B cell (primary cell): ENCODE results near the gene PHLPP1. TPM values are rescaled to one million over a fixed set of nuclear protein-coding genes. Genes with fewer than 3 reads are reported as not detected.

ENCODE experiments used
- ATAC-seq: fragments of 200-7000 bp; cut with Tn5 transposase; one replicate; pipeline ENCODE4 v1.10.0; 2021; ENCODE audit warnings: low read depth, mild to moderate bottlenecking, moderate number of reproducible peaks, moderate library complexity
- CTCF ChIA-PET: fragments of 350-600 bp; sonication (Branson Sonifier 250); formaldehyde crosslinking; loops from one replicate; lab custom pipeline; 2021; ENCODE audit warnings: antibody characterized with exemption, inconsistent platforms; lab: Charles Lee
- POLR2A ChIA-PET: fragments of 350-600 bp; sonication (Branson Sonifier 250); formaldehyde crosslinking; loops from one replicate; lab custom pipeline; 2021; ENCODE audit warnings: antibody characterized with exemption; lab: Charles Lee
- DNase-seq: peaks from one replicate; pipeline ENCODE4 v3.0.0; 2013
- H2AFZ ChIP-seq: 2 replicates; pipeline ENCODE4 v1.6.1; 2012; ENCODE audit warnings: mild to moderate bottlenecking, low read depth, low read length; ENCODE audit not compliant: insufficient read depth, poor library complexity, severe bottlenecking
- H3K27ac ChIP-seq, 2 donors: 1 replicate in 1 of 2; 2 replicates in 1 of 2; pipeline ENCODE4 v1.5.1; 2012 to 2013; ENCODE audit warnings: low read length in 2 of 2, mild to moderate bottlenecking in 2 of 2, moderate library complexity in 1 of 2
- H3K27me3 ChIP-seq, 4 experiments: fragments of 200-600 bp in 1 of 4; sonication (generic) in 1 of 4; replicated peaks in 1 of 4; 1 replicate in 2 of 4; 2 replicates in 2 of 4; pipeline versions ENCODE4 v1.6.1 to v1.7.0; 2013 to 2016; ENCODE audit warnings: low read length in 3 of 4, mild to moderate bottlenecking in 2 of 4, mixed read lengths in 1 of 4, moderate library complexity in 1 of 4; ENCODE audit not compliant: insufficient read depth in 4 of 4, control insufficient read depth in 3 of 4; ENCODE audit errors: control extremely low read depth in 1 of 4
- H3K36me3 ChIP-seq, 2 experiments: replicated peaks in 1 of 2; 1 replicate in 1 of 2; 2 replicates in 1 of 2; pipeline versions ENCODE4 v1.6.1 to v1.7.1; 2013; ENCODE audit warnings: low read length in 1 of 2; ENCODE audit not compliant: insufficient read depth in 2 of 2, control insufficient read depth in 1 of 2; ENCODE audit errors: control extremely low read depth in 1 of 2, extremely low read depth in 1 of 2
- H3K4me1 ChIP-seq, 2 donors: fragments of 200-600 bp in 1 of 2; sonication (generic) in 1 of 2; 1 replicate in 1 of 2; 2 replicates in 1 of 2; pipeline versions ENCODE4 v1.5.1 to v1.6.1; 2013 to 2017; ENCODE audit warnings: low read length in 2 of 2; ENCODE audit not compliant: control insufficient read depth in 2 of 2, insufficient read depth in 2 of 2
- H3K4me2 ChIP-seq: replicated peaks from 2 replicates; pipeline ENCODE3; 2012; ENCODE audit warnings: mild to moderate bottlenecking, low read depth, low read length; ENCODE audit not compliant: poor library complexity, severe bottlenecking
- H3K4me3 ChIP-seq, 5 experiments: fragments of 200-600 bp in 1 of 5; sonication (generic) in 1 of 5; 1 replicate in 3 of 5; 2 replicates in 2 of 5; pipeline versions ENCODE4 v1.5.1 to v1.7.0; 2011 to 2016; ENCODE audit warnings: low read length in 4 of 5, mild to moderate bottlenecking in 4 of 5, low read depth in 2 of 5, control low read depth in 1 of 5, moderate library complexity in 1 of 5; ENCODE audit not compliant: insufficient read depth in 1 of 5; ENCODE audit errors: control extremely low read depth in 1 of 5, extremely low read depth in 1 of 5
- H3K79me2 ChIP-seq: fragments of 200-600 bp; sonication (generic); one replicate; pipeline ENCODE4 v1.6.0; 2016; ENCODE audit warnings: low read length; ENCODE audit not compliant: control insufficient read depth, insufficient read depth
- H3K9ac ChIP-seq: fragments of 200-600 bp; sonication (generic); 2 replicates; pipeline ENCODE4 v1.6.1; 2017; ENCODE audit warnings: mild to moderate bottlenecking, low read length, moderate library complexity
- H3K9me3 ChIP-seq, 3 donors: one replicate each; pipeline versions ENCODE4 v1.6.1 to v1.7.1; 2013; ENCODE audit warnings: low read length in 2 of 3; ENCODE audit not compliant: control insufficient read depth in 2 of 3, insufficient read depth in 1 of 3; ENCODE audit errors: control extremely low read depth in 1 of 3
- H4K20me1 ChIP-seq: 2 replicates; pipeline ENCODE4 v1.6.0; 2012; ENCODE audit warnings: mild to moderate bottlenecking, low read length; ENCODE audit not compliant: insufficient read depth, control insufficient read depth, poor library complexity, severe bottlenecking
- H3K27ac Mint-ChIP-seq: one replicate; pipeline ENCODE4 v1.8.0; 2021; ENCODE audit warnings: mixed read lengths
- H3K27me3 Mint-ChIP-seq: one replicate; pipeline ENCODE4 v1.8.0; 2021; ENCODE audit warnings: mixed read lengths
- H3K4me1 Mint-ChIP-seq: one replicate; pipeline ENCODE4 v1.8.0; 2021; ENCODE audit warnings: mixed read lengths
- H3K4me3 Mint-ChIP-seq: one replicate; pipeline ENCODE4 v1.8.0; 2021; ENCODE audit warnings: mixed read lengths
- H3K9me3 Mint-ChIP-seq: one replicate; pipeline ENCODE4 v1.8.0; 2022; ENCODE audit warnings: mixed read lengths; ENCODE audit not compliant: insufficient read depth
- EZH2 ChIP-seq: IDR thresholded peaks from 2 replicates; pipeline ENCODE4 v1.6.1; 2012; ENCODE audit warnings: borderline replicate concordance, low read depth, mild to moderate bottlenecking, moderate library complexity, low read length; ENCODE audit not compliant: insufficient read depth, poor library complexity, severe bottlenecking
- WGBS: methylation state at CpG from one replicate; pipeline ENCODE4 v1.1.5; 2013; ENCODE audit warnings: missing lambda C conversion rate; ENCODE audit not compliant: insufficient coverage; 5-methylcytosine and 5-hydroxymethylcytosine counted together
- intact Hi-C: fragments of 100-400 bp; cut with micrococcal nuclease; formaldehyde crosslinking; loops from one replicate; pipeline ENCODE4 v1.10.0; 2022
- polyA plus RNA-seq: library from polyadenylated mRNA; depleted of rRNA; stranded (reverse); fragments of >200 nt; gene quantifications from 2 replicates; pipeline ENCODE4 v1.2.3, GENCODE V29; 2012
- total RNA-seq, 2 donors: library from RNA; stranded (reverse); fragments of 120-200 nt in 1 of 2; gene quantifications; 1 replicate in 1 of 2; 2 replicates in 1 of 2; pipeline versions ENCODE4 v1.2.3 to v1.2.4, GENCODE V29; 2013 to 2022
- TF ChIP-seq, protein P1 (sequence below): fragments of 200-600 bp; IDR thresholded peaks from one replicate; pipeline ENCODE4 v1.8.0; 2022; ENCODE audit warnings: antibody characterized with exemption, mild to moderate bottlenecking

PHLPP1 gene
- total and polyA plus RNA-seq, 2 donors (not counting 1 experiment from before 2014, with no cell fraction given), result 3.0 to 20.7 TPM

DNA sequence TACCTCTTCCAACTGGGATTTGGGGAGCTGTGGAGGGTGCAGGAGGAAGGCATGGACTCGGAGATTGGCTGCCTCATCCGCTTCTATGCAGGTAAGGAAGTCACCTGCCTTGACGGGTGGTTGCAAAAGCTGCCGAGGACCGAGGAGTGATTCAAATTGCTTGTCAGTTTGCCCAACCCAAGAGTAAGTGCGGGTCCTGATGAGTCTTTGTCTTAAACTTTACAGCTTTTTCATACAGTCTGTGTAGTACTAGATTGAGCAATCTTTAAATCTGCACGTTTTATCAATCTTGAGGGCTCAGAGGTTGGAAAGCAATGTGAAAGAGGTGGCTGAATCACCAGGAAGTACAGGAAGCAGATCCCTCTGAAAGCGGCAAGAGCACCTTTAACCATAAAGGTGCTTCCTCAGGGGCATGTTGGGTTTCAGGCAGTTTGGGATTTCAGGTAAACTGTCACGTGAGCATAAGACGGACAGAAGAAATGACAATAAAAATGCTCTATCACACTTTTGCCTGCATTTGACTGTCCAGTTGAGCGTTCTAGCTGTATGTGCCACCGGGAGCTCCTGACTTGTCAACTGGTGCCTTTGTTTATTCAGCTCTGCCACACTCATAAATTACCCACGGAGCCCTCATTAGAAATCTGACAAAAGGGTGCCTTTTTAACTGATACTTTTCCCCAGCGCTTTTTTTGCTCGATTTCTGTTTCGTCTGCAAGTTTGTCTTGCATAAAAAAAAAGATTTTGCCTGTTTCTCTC, 2.0 kb downstream of the PHLPP1 start:
- Mint-ChIP-seq H3K27me3 (no peaks in the 10 kb centered on the region), H3K9me3 (no peaks in the 10 kb centered on the region), H3K4me3 (peak overlapping the region; percentile 93), H3K4me1 (peaks cover 46% of the 10 kb centered on the region), H3K27ac (peak overlapping the region; percentile 94)
- peak; percentile 59 for DNase-seq
- Histone ChIP-seq H3K27me3 (no peaks in the 10 kb centered on the region), H3K9ac (peak overlapping the region; percentile 49), H3K79me2 (peaks cover 3% of the 10 kb centered on the region), H4K20me1 (no peaks in the 10 kb centered on the region), H3K9me3 (no peaks in the 10 kb centered on the region), H3K4me1 (peaks cover 15 to 18% of the 10 kb centered on the region in 2 donors), H3K4me3 (peak overlapping the region; percentile 47 to 88 (median 59)), H2AFZ (peak overlapping the region; percentile 68), H3K27ac (peak overlapping the region in 1 of 2 donors; percentile 4), H3K36me3 (no peaks in the 10 kb centered on the region), H3K4me2 (peak overlapping the region; percentile 73)
- WGBS, result 3% methylated on average over 15 of the region's 16 CpGs
- ChIA-PET POLR2A (interaction anchor here (0.7 kb wide), 1 partner anchor 438 kb away, joined by 7 read pairs; no protein-coding TSS in a partner anchor), CTCF (interaction anchor here (1.1 to 5.4 kb wide), 6 partner anchors 15 to 722 kb away, joined by 3 to 62 read pairs (median 5); no protein-coding TSS in a partner anchor)
- no peak for ATAC-seq
- TF ChIP-seq, protein P1, sequence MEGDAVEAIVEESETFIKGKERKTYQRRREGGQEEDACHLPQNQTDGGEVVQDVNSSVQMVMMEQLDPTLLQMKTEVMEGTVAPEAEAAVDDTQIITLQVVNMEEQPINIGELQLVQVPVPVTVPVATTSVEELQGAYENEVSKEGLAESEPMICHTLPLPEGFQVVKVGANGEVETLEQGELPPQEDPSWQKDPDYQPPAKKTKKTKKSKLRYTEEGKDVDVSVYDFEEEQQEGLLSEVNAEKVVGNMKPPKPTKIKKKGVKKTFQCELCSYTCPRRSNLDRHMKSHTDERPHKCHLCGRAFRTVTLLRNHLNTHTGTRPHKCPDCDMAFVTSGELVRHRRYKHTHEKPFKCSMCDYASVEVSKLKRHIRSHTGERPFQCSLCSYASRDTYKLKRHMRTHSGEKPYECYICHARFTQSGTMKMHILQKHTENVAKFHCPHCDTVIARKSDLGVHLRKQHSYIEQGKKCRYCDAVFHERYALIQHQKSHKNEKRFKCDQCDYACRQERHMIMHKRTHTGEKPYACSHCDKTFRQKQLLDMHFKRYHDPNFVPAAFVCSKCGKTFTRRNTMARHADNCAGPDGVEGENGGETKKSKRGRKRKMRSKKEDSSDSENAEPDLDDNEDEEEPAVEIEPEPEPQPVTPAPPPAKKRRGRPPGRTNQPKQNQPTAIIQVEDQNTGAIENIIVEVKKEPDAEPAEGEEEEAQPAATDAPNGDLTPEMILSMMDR, result no peak
- TF ChIP-seq EZH2, result no peak
- intact Hi-C loops, result loop anchor here (5.0 to 10.0 kb wide), 5 partner anchors 133 to 445 kb away; partner anchors contain the start of gene TNFRSF11A
